HepG2 (cell line): ENCODE measurements around the gene JTB. TPM values are rescaled to one million over a fixed set of nuclear protein-coding genes. Genes with fewer than 3 reads are reported as not detected.

Experiments
- CHCHD3 ChIP-seq: sonication (generic); formaldehyde crosslinking; IDR thresholded peaks from 2 replicates; pipeline ENCODE4 v1.8.0; 2022; ENCODE audit warnings: mild to moderate bottlenecking, missing genetic modification reagents, moderate library complexity
- CREB1 ChIP-seq, 2 experiments: fragments of 450-650 bp in 1 of 2; IDR thresholded peaks; 2 replicates each; pipeline ENCODE4 v1.6.1; 2016 to 2017; ENCODE audit warnings: control low read depth in 1 of 2, mild to moderate bottlenecking in 1 of 2, missing compliant biosample characterization in 1 of 2, missing genetic modification characterization in 1 of 2
- CREM ChIP-seq, 2 experiments: sonication (generic) in 1 of 2; formaldehyde crosslinking in 1 of 2; IDR thresholded peaks; 2 replicates each; pipeline versions ENCODE4 v1.4.0 to v1.6.1; 2016 to 2020; ENCODE audit warnings: antibody characterized with exemption in 1 of 2, mild to moderate bottlenecking in 1 of 2, missing genetic modification reagents in 1 of 2
- DPF2 ChIP-seq: sonication (generic); formaldehyde crosslinking; IDR thresholded peaks from 2 replicates; pipeline ENCODE4 v1.4.0; 2020; ENCODE audit warnings: mild to moderate bottlenecking, low read depth, missing genetic modification reagents, borderline replicate concordance
- LCORL ChIP-seq, 2 experiments: fragments of 450-650 bp in 1 of 2; sonication (generic) in 1 of 2; formaldehyde crosslinking in 1 of 2; IDR thresholded peaks; 2 replicates each; pipeline versions ENCODE4 v1.5.0 to v1.6.1; 2017 to 2020; ENCODE audit warnings: antibody characterized with exemption in 1 of 2, missing genetic modification reagents in 1 of 2
- MEIS1 ChIP-seq: sonication (generic); formaldehyde crosslinking; IDR thresholded peaks from 2 replicates; pipeline ENCODE4 v1.9.0; 2021; ENCODE audit warnings: mild to moderate bottlenecking, missing genetic modification reagents, moderate library complexity, borderline replicate concordance
- MYNN ChIP-seq: sonication (generic); formaldehyde crosslinking; IDR thresholded peaks from 2 replicates; pipeline ENCODE4 v1.4.0; 2020; ENCODE audit warnings: mild to moderate bottlenecking, low read depth, missing genetic modification reagents
- SALL1 ChIP-seq: sonication (generic); formaldehyde crosslinking; IDR thresholded peaks from 2 replicates; pipeline ENCODE4 v1.8.0; 2022; ENCODE audit warnings: mild to moderate bottlenecking, missing genetic modification reagents
- SOX6 ChIP-seq, 2 experiments: fragments of 450-650 bp in 1 of 2; sonication (generic) in 1 of 2; formaldehyde crosslinking in 1 of 2; IDR thresholded peaks; 2 replicates each; pipeline versions ENCODE4 v1.4.0 to v1.6.1; 2017 to 2020; ENCODE audit warnings: antibody characterized with exemption in 1 of 2, mild to moderate bottlenecking in 1 of 2, missing genetic modification reagents in 1 of 2
- TOPORS ChIP-seq: sonication (generic); formaldehyde crosslinking; IDR thresholded peaks from 2 replicates; pipeline ENCODE4 v1.8.0; 2023; ENCODE audit warnings: mild to moderate bottlenecking, missing genetic modification reagents
- ZNF430 ChIP-seq: sonication (generic); formaldehyde crosslinking; IDR thresholded peaks from 2 replicates; pipeline ENCODE4 v1.9.0; 2021; ENCODE audit warnings: mild to moderate bottlenecking, missing genetic modification reagents
- ZNF672 ChIP-seq: sonication (generic); formaldehyde crosslinking; IDR thresholded peaks from 2 replicates; pipeline ENCODE4 v1.8.1; 2022; ENCODE audit warnings: missing genetic modification reagents
- ZNF678 ChIP-seq: sonication (generic); formaldehyde crosslinking; IDR thresholded peaks from 2 replicates; pipeline ENCODE4 v1.4.0; 2020; ENCODE audit warnings: mild to moderate bottlenecking, missing genetic modification reagents
- ZSCAN9 ChIP-seq: IDR thresholded peaks from 2 replicates; pipeline ENCODE4 v1.6.1; 2016; ENCODE audit warnings: borderline replicate concordance
- polyA plus RNA-seq, 8 experiments: library from polyadenylated mRNA; depleted of rRNA in 3 of 8; stranded (reverse) in 7 of 8; unstranded in 1 of 8; fragments of >200 nt; fragmentation: Illumina TruSeq in 4 of 8; extraction: Trizol in 4 of 8; gene quantifications; 2 replicates each; pipeline versions ENCODE4 v1.2.1 to v1.2.3, GENCODE V29; 2011 to 2016; ENCODE audit warnings: low read depth in 4 of 8, missing spikeins in 1 of 8, mixed read lengths in 1 of 8; ENCODE audit not compliant: insufficient read depth in 1 of 8
- total RNA-seq, 5 experiments: library from RNA; depleted of rRNA; stranded (reverse); fragments of >200 nt; fragmentation: Illumina TruSeq; extraction: Trizol; gene quantifications; 2 replicates each; pipeline ENCODE4 v1.2.3, GENCODE V29; 2016; ENCODE audit warnings: low read depth in 1 of 5
- TF ChIP-seq, protein P1 (sequence below): sonication (generic); formaldehyde crosslinking; IDR thresholded peaks from 2 replicates; pipeline ENCODE4 v1.4.0; 2020; ENCODE audit warnings: low read depth, mild to moderate bottlenecking, missing genetic modification reagents
- TF ChIP-seq, protein P2 (sequence below): sonication (generic); formaldehyde crosslinking; IDR thresholded peaks from 2 replicates; pipeline ENCODE4 v1.8.1; 2023; ENCODE audit warnings: mild to moderate bottlenecking, moderate library complexity, missing genetic modification reagents
- TF ChIP-seq, protein P3 (sequence below): sonication (generic); formaldehyde crosslinking; IDR thresholded peaks from 2 replicates; pipeline ENCODE4 v1.5.0; 2020; ENCODE audit warnings: mild to moderate bottlenecking, missing genetic modification reagents
- TF ChIP-seq, protein P4 (sequence below): sonication (generic); formaldehyde crosslinking; IDR thresholded peaks from 2 replicates; pipeline ENCODE4 v1.5.0; 2020; ENCODE audit warnings: missing genetic modification reagents
- TF ChIP-seq, protein P5 (sequence below), 2 experiments: sonication (generic) in 1 of 2; formaldehyde crosslinking in 1 of 2; IDR thresholded peaks; 2 replicates each; pipeline versions ENCODE4 v1.4.0 to v1.6.1; 2018 to 2020; ENCODE audit warnings: missing genetic modification reagents in 2 of 2, borderline replicate concordance in 1 of 2, low read depth in 1 of 2, mild to moderate bottlenecking in 1 of 2, missing biosample characterization in 1 of 2

JTB gene
- total and polyA plus RNA-seq, 2 of the 13 experiments (the other 11 are each of a cell fraction or from before 2014, with no cell fraction given) = 96.7 to 99.2 TPM

DNA sequence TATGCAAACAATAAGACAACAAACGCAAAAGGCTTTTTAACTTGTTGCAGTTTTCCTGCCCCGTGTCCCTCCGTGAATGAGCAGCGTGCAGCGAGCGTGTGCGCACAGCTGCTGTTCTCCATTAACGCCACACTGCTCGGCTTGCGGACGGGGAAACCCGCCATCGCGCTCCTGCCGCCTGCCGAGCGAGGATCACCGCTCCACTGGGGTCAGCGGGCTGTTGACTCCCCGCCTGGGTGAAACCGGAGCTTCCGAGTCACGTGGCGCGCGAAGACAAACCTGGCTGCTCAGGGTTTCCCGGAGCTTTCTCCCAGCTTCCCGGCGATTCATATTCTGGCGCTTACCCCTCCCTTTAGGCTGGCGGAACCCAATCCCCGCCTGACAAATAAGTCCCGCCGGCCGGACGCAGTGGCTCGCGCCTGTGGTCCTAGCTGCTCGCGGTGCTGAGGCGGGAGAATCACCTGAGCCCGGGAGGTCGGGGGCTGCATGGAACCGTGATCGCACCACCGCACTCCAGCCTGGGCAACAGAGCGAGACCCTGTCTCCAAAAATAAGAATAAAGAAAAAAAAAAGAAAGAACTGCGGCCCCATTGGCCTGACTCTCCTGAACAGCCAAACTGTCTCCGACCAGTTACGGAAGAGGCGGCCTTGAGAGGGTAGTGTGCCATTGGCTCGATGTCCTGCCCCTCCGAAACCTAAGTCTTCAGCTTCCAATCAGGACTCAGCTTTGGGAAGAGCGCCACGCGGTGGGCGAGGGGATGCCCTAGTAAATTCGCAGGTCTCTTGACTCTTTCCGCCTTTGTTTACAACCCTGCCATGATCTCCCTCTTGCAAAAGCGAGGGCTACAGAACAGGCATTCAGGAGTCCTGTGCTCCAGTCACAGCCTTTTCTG, 10.1 kb downstream of the JTB start, which contains the start of gene CREB3L4 (continued):
- TF ChIP-seq, protein P1, sequence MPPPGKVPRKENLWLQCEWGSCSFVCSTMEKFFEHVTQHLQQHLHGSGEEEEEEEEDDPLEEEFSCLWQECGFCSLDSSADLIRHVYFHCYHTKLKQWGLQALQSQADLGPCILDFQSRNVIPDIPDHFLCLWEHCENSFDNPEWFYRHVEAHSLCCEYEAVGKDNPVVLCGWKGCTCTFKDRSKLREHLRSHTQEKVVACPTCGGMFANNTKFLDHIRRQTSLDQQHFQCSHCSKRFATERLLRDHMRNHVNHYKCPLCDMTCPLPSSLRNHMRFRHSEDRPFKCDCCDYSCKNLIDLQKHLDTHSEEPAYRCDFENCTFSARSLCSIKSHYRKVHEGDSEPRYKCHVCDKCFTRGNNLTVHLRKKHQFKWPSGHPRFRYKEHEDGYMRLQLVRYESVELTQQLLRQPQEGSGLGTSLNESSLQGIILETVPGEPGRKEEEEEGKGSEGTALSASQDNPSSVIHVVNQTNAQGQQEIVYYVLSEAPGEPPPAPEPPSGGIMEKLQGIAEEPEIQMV = peak; percentile 84
- TF ChIP-seq CHCHD3 = 0 out of 2 replicates have a peak, but pooled peaks have one; percentile 46
- TF ChIP-seq LCORL (IDR thresholded peaks at IDR 0.05) = no peak
- TF ChIP-seq LCORL (CRISPR knock-in tag; IDR thresholded peaks at IDR 0.05) = peak; percentile 82
- TF ChIP-seq, protein P2, sequence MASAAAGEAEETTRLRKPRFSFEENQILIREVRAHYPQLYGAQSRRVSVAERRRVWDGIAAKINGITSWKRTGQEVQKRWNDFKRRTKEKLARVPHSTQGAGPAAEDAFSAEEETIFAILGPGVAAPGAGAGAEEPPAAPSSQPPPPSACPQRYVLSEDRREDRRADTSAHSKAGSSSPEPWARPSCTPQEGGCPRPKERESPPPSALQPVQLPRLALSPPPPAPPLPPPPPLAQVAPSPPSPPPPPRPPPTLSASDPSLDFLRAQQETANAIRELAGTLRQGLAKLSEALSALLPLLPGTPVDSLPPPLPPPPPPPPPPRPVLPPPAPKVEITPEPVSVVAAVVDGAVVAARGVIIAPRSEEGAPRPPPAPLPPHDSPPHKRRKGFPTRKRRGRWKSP (CRISPR knock-in tag) = peak; percentile 87
- TF ChIP-seq DPF2 (CRISPR knock-in tag) = no peak
- peak; percentile 74; the same call in 1 of the 2 replicates for TF ChIP-seq ZSCAN9 (CRISPR knock-in tag)
- no peak for TF ChIP-seq ZNF672 (CRISPR knock-in tag)
- TF ChIP-seq, protein P3, sequence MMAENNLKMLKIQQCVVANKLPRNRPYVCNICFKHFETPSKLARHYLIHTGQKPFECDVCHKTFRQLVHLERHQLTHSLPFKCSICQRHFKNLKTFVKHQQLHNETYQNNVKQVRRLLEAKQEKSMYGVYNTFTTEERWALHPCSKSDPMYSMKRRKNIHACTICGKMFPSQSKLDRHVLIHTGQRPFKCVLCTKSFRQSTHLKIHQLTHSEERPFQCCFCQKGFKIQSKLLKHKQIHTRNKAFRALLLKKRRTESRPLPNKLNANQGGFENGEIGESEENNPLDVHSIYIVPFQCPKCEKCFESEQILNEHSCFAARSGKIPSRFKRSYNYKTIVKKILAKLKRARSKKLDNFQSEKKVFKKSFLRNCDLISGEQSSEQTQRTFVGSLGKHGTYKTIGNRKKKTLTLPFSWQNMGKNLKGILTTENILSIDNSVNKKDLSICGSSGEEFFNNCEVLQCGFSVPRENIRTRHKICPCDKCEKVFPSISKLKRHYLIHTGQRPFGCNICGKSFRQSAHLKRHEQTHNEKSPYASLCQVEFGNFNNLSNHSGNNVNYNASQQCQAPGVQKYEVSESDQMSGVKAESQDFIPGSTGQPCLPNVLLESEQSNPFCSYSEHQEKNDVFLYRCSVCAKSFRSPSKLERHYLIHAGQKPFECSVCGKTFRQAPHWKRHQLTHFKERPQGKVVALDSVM (CRISPR knock-in tag) = no peak; the same call in 1 of the 2 replicates
- TF ChIP-seq TOPORS (CRISPR knock-in tag) = peak; percentile 69
- no peak for TF ChIP-seq ZNF678 (CRISPR knock-in tag)
- TF ChIP-seq ZNF430 = peak; percentile 85; the same call in 1 of the 2 replicates
- peak; percentile 83 for TF ChIP-seq MEIS1
- TF ChIP-seq, protein P4, sequence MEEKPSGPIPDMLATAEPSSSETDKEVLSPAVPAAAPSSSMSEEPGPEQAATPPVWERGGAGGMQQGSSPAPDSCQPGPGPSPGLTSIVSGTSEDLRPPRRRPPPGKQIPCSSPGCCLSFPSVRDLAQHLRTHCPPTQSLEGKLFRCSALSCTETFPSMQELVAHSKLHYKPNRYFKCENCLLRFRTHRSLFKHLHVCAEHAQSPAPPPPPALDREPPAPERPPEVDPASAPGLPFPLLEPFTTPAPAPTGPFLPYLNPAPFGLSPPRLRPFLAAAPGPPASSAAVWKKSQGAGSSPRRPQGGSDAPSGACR (CRISPR knock-in tag) = peak; percentile 38; the same call in 1 of the 2 replicates
- no peak; the same call in 1 of the 2 replicates for TF ChIP-seq MYNN (CRISPR knock-in tag)
- TF ChIP-seq SOX6 (IDR thresholded peaks at IDR 0.05) = no peak
- peak; percentile 69 for TF ChIP-seq SOX6 (CRISPR knock-in tag; IDR thresholded peaks at IDR 0.05)
- peak; percentile 88 for TF ChIP-seq SALL1 (CRISPR knock-in tag)
- TF ChIP-seq, protein P5, sequence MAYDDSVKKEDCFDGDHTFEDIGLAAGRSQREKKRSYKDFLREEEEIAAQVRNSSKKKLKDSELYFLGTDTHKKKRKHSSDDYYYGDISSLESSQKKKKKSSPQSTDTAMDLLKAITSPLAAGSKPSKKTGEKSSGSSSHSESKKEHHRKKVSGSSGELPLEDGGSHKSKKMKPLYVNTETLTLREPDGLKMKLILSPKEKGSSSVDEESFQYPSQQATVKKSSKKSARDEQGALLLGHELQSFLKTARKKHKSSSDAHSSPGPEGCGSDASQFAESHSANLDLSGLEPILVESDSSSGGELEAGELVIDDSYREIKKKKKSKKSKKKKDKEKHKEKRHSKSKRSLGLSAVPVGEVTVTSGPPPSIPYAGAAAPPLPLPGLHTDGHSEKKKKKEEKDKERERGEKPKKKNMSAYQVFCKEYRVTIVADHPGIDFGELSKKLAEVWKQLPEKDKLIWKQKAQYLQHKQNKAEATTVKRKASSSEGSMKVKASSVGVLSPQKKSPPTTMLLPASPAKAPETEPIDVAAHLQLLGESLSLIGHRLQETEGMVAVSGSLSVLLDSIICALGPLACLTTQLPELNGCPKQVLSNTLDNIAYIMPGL (CRISPR knock-in tag; IDR thresholded peaks at IDR 0.05; ENCODE audit: borderline replicate concordance in 1 of 2, low read depth in 1 of 2) = peak; percentile 66 to 80; a peak in 3 of 4 replicates
- peak; percentile 69; the same call in 1 of the 2 replicates for TF ChIP-seq CREB1 (IDR thresholded peaks at IDR 0.05)
- peak; percentile 86 for TF ChIP-seq CREB1 (CRISPR knock-in tag; IDR thresholded peaks at IDR 0.05)
- TF ChIP-seq CREM (IDR thresholded peaks at IDR 0.05) = peak; percentile 50; the same call in 1 of the 2 replicates
- TF ChIP-seq CREM (CRISPR knock-in tag; IDR thresholded peaks at IDR 0.05) = no peak
